Activated naive CD8-positive, alpha-beta T cell treated with anti-CD3 and anti-CD28 coated beads, Interleukin-2, amount 50 U/mL, for 24 hours (primary cell): ENCODE data around the gene ACSM3.
"Not testable (repeated sequence)": the region's sequence is repeated elsewhere in the genome, so short reads cannot be mapped to it uniquely, and the experiment has no call there.

Source experiments
- ATAC-seq: fragments of 150-1000 bp; cut with Tn5 transposase; one replicate; pipeline ENCODE4 v1.10.0; 2021
- DNase-seq: peaks from one replicate; pipeline ENCODE4 v3.0.0; 2021
- H3K27ac Mint-ChIP-seq: one replicate; pipeline ENCODE4 v1.8.0; 2021; ENCODE audit warnings: mild to moderate bottlenecking, mixed read lengths
- H3K27me3 Mint-ChIP-seq: one replicate; pipeline ENCODE4 v1.8.0; 2021; ENCODE audit warnings: mixed read lengths
- H3K36me3 Mint-ChIP-seq: one replicate; pipeline ENCODE4 v1.8.0; 2021; ENCODE audit warnings: low read depth, mixed read lengths
- H3K4me1 Mint-ChIP-seq: one replicate; pipeline ENCODE4 v1.8.0; 2021; ENCODE audit warnings: mixed read lengths
- H3K4me3 Mint-ChIP-seq: one replicate; pipeline ENCODE4 v1.8.0; 2021; ENCODE audit warnings: mild to moderate bottlenecking, moderate library complexity, mixed read lengths
- H3K9me3 Mint-ChIP-seq: one replicate; pipeline ENCODE4 v1.8.0; 2021; ENCODE audit warnings: mixed read lengths

The ACSM3 gene, protein sequence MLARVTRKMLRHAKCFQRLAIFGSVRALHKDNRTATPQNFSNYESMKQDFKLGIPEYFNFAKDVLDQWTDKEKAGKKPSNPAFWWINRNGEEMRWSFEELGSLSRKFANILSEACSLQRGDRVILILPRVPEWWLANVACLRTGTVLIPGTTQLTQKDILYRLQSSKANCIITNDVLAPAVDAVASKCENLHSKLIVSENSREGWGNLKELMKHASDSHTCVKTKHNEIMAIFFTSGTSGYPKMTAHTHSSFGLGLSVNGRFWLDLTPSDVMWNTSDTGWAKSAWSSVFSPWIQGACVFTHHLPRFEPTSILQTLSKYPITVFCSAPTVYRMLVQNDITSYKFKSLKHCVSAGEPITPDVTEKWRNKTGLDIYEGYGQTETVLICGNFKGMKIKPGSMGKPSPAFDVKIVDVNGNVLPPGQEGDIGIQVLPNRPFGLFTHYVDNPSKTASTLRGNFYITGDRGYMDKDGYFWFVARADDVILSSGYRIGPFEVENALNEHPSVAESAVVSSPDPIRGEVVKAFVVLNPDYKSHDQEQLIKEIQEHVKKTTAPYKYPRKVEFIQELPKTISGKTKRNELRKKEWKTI

GRCh38 chr16:20763461-20764232 lies at the start of gene ACSM3:
Gene ACSM3 (plus strand): TSS chr16:20764014. CDS start chr16:20770035, 6,021 bp downstream.
- peak; percentile 98 for ATAC-seq
- Mint-ChIP-seq H3K27me3 (no peaks in the 10 kb centered on the region), H3K4me1 (peaks cover 21% of the 10 kb centered on the region), H3K36me3 (no peaks in the 10 kb centered on the region), H3K9me3 (peaks cover 7% of the 10 kb centered on the region), H3K27ac (peak within 1 kb of the TSS; percentile 88), H3K4me3 (peak within 1 kb of the TSS; percentile 90)
- peak; percentile 59 for DNase-seq

- not testable (repeated sequence) for H3K4me3 Mint-ChIP-seq, H3K9me3 Mint-ChIP-seq, H3K27ac Mint-ChIP-seq, H3K4me1 Mint-ChIP-seq, DNase-seq, H3K27me3 Mint-ChIP-seq, ATAC-seq, H3K36me3 Mint-ChIP-seq
Observed at GRCh38 chr16:20717718-20718117, 46.1 kb upstream of the ACSM3 start.

GRCh38 chr16:20720251-20720650 lies 43.6 kb upstream of the ACSM3 start:
- Mint-ChIP-seq H3K9me3 (no peaks in the 10 kb centered on the region), H3K4me3 (no peak overlapping the region), H3K36me3 (no peaks in the 10 kb centered on the region), H3K4me1 (no peaks in the 10 kb centered on the region), H3K27ac (no peak overlapping the region), H3K27me3 (no peaks in the 10 kb centered on the region)
- ATAC-seq (no peak), DNase-seq (no peak)

- no peaks in the 10 kb centered on the region for H3K9me3 Mint-ChIP-seq
- H3K27ac Mint-ChIP-seq, result no peak overlapping the region
- no peaks in the 10 kb centered on the region for H3K36me3 Mint-ChIP-seq
- no peaks in the 10 kb centered on the region for H3K27me3 Mint-ChIP-seq
- no peak for DNase-seq
- no peak overlapping the region for H3K4me3 Mint-ChIP-seq
- ATAC-seq, result no peak
- H3K4me1 Mint-ChIP-seq, result no peaks in the 10 kb centered on the region
Observed at GRCh38 chr16:20726661-20727060, 37.2 kb upstream of the ACSM3 start.

DNA sequence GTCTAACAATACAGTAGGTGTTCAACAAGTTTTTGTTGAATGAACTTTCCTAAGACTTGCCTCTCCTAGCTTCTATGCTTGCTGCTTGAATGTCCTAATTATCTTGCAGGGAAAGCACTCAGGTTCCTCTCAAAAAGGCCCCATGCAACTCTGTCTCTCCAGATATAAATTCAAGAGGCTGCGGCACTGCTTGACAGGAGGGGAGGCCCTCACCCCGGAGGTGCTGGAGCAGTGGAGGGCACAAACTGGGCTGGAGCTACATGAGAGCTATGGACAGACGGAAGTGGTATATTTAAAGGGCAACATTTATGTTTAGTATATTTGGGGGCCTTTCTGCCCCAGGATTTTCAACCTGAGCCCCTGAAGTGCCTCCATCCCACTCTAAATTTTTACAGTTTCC lies 36.6 kb upstream of the ACSM3 start:
- Mint-ChIP-seq H3K36me3 (no peaks in the 10 kb centered on the region), H3K4me3 (no peak overlapping the region), H3K27ac (no peak overlapping the region), H3K4me1 (no peaks in the 10 kb centered on the region), H3K9me3 (no peaks in the 10 kb centered on the region), H3K27me3 (no peaks in the 10 kb centered on the region)
- DNase-seq (no peak), ATAC-seq (no peak)

GRCh38 chr16:20729141-20729540 lies 34.7 kb upstream of the ACSM3 start:
- peaks cover 2% of the 10 kb centered on the region for H3K36me3 Mint-ChIP-seq
- ATAC-seq (no peak), DNase-seq (no peak)
- H3K4me1 Mint-ChIP-seq, result no peaks in the 10 kb centered on the region
- H3K27me3 Mint-ChIP-seq, result no peaks in the 10 kb centered on the region
- no peaks in the 10 kb centered on the region for H3K9me3 Mint-ChIP-seq
- H3K27ac Mint-ChIP-seq, result no peak overlapping the region
- no peak overlapping the region for H3K4me3 Mint-ChIP-seq

DNA sequence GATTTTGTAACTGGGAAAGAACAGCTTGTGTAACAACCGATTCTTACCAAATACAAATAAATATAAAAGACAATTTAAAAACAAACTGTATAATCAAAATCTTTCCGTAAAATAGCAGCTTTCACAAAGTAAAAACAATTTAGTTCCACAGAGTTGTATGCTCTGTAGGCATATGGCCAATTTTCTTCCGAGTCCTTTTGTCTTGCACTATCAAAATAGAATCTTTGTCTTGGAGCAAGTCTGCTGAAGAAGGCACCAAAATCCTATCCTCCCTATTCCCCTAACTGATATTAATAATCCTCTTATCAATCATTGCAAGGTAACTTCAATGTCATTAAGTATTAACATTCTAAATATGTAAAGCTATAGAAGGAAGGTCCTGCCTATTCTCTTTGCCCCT lies 29.8 kb upstream of the ACSM3 start:
- DNase-seq (no peak), ATAC-seq (no peak)
- Mint-ChIP-seq H3K36me3 (peaks cover 37% of the 10 kb centered on the region), H3K27me3 (no peaks in the 10 kb centered on the region), H3K4me3 (no peak overlapping the region), H3K27ac (peak overlapping the region; percentile 36), H3K4me1 (peaks cover 22% of the 10 kb centered on the region), H3K9me3 (no peaks in the 10 kb centered on the region)

GRCh38 chr16:20734782-20735181 lies 29.0 kb upstream of the ACSM3 start:
- peak overlapping the region; percentile 36 for H3K27ac Mint-ChIP-seq
- H3K4me3 Mint-ChIP-seq, result no peak overlapping the region
- H3K27me3 Mint-ChIP-seq, result no peaks in the 10 kb centered on the region
- H3K9me3 Mint-ChIP-seq, result no peaks in the 10 kb centered on the region
- DNase-seq (no peak), ATAC-seq (no peak)
- peaks cover 25% of the 10 kb centered on the region for H3K4me1 Mint-ChIP-seq
- peaks cover 37% of the 10 kb centered on the region for H3K36me3 Mint-ChIP-seq

DNA sequence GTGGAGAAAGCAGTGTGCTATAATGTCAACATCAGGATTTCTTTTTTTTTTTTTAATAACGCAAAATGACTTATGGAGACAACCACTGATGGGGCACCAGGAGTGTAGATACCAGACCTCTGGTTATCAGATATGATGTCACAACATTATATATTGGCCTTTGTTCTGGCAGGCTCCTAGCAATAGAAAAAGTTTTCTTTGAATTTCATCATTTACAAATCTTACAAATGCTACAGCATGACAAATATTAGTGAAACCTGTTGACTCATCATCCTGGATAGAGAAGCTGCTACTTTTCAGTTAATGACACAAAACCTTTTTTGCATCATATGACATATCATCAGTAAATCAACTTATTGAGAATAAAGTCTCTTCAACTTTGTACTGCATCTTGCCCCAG lies 28.3 kb upstream of the ACSM3 start:
- H3K4me1 Mint-ChIP-seq, result peaks cover 32% of the 10 kb centered on the region
- peak overlapping the region; percentile 44 for H3K27ac Mint-ChIP-seq
- no peak for ATAC-seq
- H3K27me3 Mint-ChIP-seq, result no peaks in the 10 kb centered on the region
- no peaks in the 10 kb centered on the region for H3K9me3 Mint-ChIP-seq
- H3K36me3 Mint-ChIP-seq, result peaks cover 37% of the 10 kb centered on the region
- DNase-seq, result no peak
- H3K4me3 Mint-ChIP-seq, result no peak overlapping the region

GRCh38 chr16:20740007-20740883 lies 23.6 kb upstream of the ACSM3 start:
- ATAC-seq, result no peak
- DNase-seq, result peak; percentile 16
- Mint-ChIP-seq H3K27me3 (no peaks in the 10 kb centered on the region), H3K4me3 (peak overlapping the region; percentile 93), H3K36me3 (peaks cover 31% of the 10 kb centered on the region), H3K4me1 (peaks cover 38% of the 10 kb centered on the region), H3K27ac (peak overlapping the region; percentile 93), H3K9me3 (no peaks in the 10 kb centered on the region)

DNA sequence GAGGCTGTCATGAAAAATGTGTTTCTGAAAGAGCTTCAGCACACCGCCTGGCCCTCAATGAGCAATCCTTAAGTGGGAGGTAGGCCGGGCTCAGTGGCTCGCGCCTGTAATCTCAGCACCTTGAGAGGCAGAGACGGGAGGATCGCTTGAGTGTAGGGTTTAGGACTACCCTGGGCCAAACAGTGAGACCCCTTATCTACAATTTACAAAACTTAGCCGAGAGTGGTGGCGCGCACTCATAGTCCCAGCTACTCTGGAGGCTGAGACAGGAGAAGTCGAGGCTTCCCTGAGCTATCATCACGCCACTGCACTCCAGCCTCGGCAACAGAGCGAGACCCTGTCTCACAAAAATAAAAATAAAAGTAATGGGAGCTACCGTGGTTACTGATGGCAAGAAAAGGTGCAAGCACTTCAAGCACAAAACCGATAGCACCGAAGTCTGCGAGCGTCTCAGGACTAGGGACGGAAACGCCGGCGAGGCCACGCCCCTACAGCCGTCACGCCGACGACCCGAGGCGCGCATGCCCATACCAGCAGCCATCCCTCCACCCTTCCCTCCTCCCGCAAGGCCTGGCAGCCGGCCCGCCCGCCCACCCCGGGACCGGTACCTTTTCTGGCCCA lies 22.8 kb upstream of the ACSM3 start:
- Mint-ChIP-seq H3K27me3 (no peaks in the 10 kb centered on the region), H3K4me1 (peaks cover 34% of the 10 kb centered on the region), H3K36me3 (peaks cover 23% of the 10 kb centered on the region), H3K27ac (peak overlapping the region; percentile 93), H3K4me3 (peak overlapping the region; percentile 93), H3K9me3 (no peaks in the 10 kb centered on the region)
- DNase-seq (peak; percentile 93), ATAC-seq (peak; percentile 87)

GRCh38 chr16:20741554-20742285 lies 22.1 kb upstream of the ACSM3 start, which contains the start of gene THUMPD1:
Gene THUMPD1 (minus strand): TSS chr16:20741818. CDS start chr16:20741739, 79 bp downstream.
- peaks cover 29% of the 10 kb centered on the region for H3K4me1 Mint-ChIP-seq
- H3K36me3 Mint-ChIP-seq, result peaks cover 17% of the 10 kb centered on the region
- no peaks in the 10 kb centered on the region for H3K27me3 Mint-ChIP-seq
- H3K4me3 Mint-ChIP-seq, result peak within 1 kb of the TSS; percentile 93
- ATAC-seq (peak; percentile 96), DNase-seq (peak; percentile 99)
- peak within 1 kb of the TSS; percentile 93 for H3K27ac Mint-ChIP-seq
- H3K9me3 Mint-ChIP-seq, result peaks cover 1% of the 10 kb centered on the region

- no peak overlapping the region for H3K27ac Mint-ChIP-seq
- H3K36me3 Mint-ChIP-seq, result peaks cover 4% of the 10 kb centered on the region
- H3K27me3 Mint-ChIP-seq, result no peaks in the 10 kb centered on the region
- ATAC-seq (no peak), DNase-seq (no peak)
- peaks cover 11% of the 10 kb centered on the region for H3K9me3 Mint-ChIP-seq
- no peak overlapping the region for H3K4me3 Mint-ChIP-seq
- H3K4me1 Mint-ChIP-seq, result peaks cover 22% of the 10 kb centered on the region
Observed at GRCh38 chr16:20743591-20743990, 20.2 kb upstream of the ACSM3 start.
